Measurements from ENCODE around the gene SAP30L. TPM values are rescaled to one million over a fixed set of nuclear protein-coding genes. Genes with fewer than 3 reads are reported as not detected.

SAP30L gene
- total RNA-seq, 1 experiment from 2014 or later: 13.3 TPM

DNA sequence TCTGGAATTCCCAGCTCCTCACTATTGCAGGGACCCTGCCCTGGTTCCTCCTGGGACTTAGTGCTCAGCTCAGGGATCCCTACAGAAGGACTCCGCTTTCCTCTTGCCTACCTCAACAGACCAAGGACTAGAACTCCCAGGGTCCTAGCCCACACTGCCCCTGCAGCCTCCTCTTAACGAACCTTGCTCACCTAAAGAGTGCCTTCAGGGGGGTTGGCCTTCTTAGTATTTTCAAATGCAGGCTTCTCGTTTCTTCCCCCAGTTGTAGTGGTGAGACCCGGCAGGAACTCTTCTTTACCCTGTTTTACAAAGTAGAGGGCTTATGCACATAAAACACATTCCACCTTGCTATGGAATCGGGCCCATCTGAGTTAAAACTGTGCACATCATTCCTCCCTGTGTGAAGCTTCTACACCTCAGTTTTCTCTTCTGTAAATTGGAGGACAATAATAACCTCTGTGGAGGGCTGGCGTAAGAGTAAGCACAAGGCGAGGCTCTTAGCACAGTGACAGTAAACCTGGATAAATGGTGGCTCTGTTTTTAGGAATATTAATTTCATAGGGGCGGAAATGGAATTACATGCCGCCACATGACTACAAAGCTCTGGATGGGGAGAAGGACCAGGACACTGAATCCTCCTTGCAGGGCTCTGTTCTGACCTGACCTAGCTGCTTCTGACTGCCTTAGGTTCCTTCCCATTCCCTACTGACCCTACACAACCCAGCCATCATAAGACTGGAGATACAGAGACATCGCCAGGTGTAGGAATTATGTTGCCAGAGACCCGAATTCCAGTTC lies 36.0 kb downstream of the SAP30L start:
- H3K4me2 ChIP-seq (ENCODE audit: low read depth, low read length, poor library complexity, severe bottlenecking): no peak overlapping the region

DNA sequence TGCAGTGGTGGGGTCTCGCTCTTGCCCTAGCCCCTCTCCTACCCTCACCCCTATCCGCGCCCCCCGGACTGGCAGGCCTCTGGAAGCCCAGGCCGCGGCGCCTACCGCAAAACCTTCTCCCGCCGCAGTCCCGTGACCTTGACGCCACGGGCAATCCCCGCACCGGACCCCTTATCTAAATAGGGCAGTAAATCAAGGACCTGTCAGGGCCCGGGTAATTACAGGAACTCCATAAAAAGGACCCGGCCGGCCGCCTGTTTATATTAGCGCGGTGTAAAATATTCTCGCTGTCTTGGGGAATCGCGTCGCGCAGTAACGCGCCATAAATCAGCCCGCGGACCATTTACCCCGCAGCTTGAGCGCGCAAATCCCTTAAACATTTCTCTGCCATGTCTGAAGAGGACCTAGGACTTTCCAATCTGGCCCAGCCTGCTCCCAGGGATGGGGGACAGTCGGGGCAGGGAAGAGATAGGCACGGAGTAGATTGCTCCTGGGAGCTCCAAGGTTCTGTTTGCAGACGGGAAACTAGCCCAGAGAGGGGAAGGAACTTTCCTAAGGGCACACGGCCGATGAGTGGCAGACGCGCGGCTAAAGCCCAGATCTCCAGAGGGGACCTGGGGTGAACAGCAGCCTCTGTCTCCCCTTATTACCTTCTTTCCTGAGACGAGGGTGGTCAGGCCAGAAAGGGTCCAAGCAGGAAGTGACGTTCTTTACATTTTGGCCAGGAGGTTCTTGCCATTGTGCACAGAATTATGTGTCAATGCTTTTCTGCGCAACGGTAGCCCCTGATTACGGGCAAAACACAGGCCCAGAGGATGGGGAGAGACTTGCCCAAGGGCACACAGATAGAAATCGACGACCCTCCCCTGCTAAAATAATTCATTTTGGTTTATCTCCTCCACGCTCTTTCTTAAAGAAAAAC lies 37.0 kb downstream of the SAP30L start:
- H3K4me2 ChIP-seq (ENCODE audit: low read depth, low read length, poor library complexity, severe bottlenecking): no peak overlapping the region
- H3K27me3 ChIP-seq (ENCODE audit: low read length): no peaks in the 10 kb centered on the region
- H3K27ac ChIP-seq (ENCODE audit: low read length): no peak overlapping the region
- no peak for DNase-seq
- H3K4me1 ChIP-seq (ENCODE audit: low read length): no peaks in the 10 kb centered on the region
- no peaks in the 10 kb centered on the region for H3K9me3 ChIP-seq (ENCODE audit: low read length)
- no peak overlapping the region for H2AFZ ChIP-seq (ENCODE audit: low read length)
- H3K79me2 ChIP-seq (ENCODE audit: low read length): no peaks in the 10 kb centered on the region
- H3K36me3 ChIP-seq (ENCODE audit: insufficient read depth, low read length): no peaks in the 10 kb centered on the region
- no peaks in the 10 kb centered on the region for H4K20me1 ChIP-seq (ENCODE audit: insufficient read depth, low read depth, low read length)
- H3K4me3 ChIP-seq (ENCODE audit: low read length): no peak overlapping the region
- no peaks in the 10 kb centered on the region for H3K9me2 ChIP-seq (replicated peaks; ENCODE audit: insufficient read depth, low read length)
- H3K9ac ChIP-seq (ENCODE audit: low read length): no peak overlapping the region

More for the DNA sequence above, 36.0 kb downstream of the SAP30L start:
- Histone ChIP-seq H3K79me2 (ENCODE audit: low read length) (no peaks in the 10 kb centered on the region), H3K9me3 (ENCODE audit: low read length) (no peaks in the 10 kb centered on the region), H3K27me3 (ENCODE audit: low read length) (no peaks in the 10 kb centered on the region), H3K9ac (ENCODE audit: low read length) (no peak overlapping the region), H3K4me3 (ENCODE audit: low read length) (no peak overlapping the region), H3K27ac (ENCODE audit: low read length) (no peak overlapping the region), H2AFZ (ENCODE audit: low read length) (no peak overlapping the region), H3K4me1 (ENCODE audit: low read length) (no peaks in the 10 kb centered on the region), H3K36me3 (ENCODE audit: insufficient read depth, low read length) (no peaks in the 10 kb centered on the region), H3K9me2 (replicated peaks; ENCODE audit: insufficient read depth, low read length) (no peaks in the 10 kb centered on the region), H4K20me1 (ENCODE audit: insufficient read depth, low read depth, low read length) (no peaks in the 10 kb centered on the region)
- no peak for DNase-seq

DNA sequence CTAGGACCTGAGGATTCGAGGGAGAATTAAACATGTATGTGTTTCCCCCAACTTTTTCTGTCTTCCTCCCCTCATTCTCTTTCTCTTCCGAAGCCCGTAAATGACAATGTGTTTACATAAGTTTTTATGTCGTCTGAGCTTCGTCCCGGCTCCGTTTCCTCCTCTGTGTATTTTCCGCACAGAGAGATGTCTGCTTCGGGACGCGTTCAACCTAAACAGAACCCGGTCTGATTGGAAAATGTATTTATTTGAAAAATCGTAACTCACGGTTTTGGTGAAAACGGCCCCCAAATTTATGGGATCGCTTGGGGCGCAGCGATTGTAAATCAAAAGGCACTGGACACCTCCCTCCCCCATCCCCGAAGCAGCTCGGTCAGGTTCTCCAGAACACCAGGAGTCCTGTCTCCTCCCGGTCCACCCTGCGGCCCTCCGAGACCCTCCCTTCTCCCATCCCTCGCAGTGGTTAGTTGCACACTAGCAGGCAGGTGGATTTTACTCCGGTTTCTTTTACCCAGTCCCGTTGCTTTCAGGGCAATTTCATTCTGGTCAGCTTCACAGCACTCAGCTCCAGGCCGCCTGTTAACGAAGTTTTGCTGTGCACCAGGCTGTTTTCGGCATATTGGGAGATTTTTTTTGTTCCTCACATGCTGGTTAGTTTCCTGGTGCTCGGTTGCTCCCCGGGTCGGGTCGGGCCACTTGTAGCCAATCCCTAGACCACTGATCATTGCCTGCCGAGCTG lies 38.0 kb downstream of the SAP30L start:
- Histone ChIP-seq H3K4me1 (ENCODE audit: low read length) (no peaks in the 10 kb centered on the region), H3K9me3 (ENCODE audit: low read length) (no peaks in the 10 kb centered on the region), H3K4me3 (ENCODE audit: low read length) (no peak overlapping the region), H3K4me2 (ENCODE audit: low read depth, low read length, poor library complexity, severe bottlenecking) (no peak overlapping the region), H3K27me3 (ENCODE audit: low read length) (no peaks in the 10 kb centered on the region), H3K79me2 (ENCODE audit: low read length) (no peaks in the 10 kb centered on the region), H2AFZ (ENCODE audit: low read length) (no peak overlapping the region), H4K20me1 (ENCODE audit: insufficient read depth, low read depth, low read length) (no peaks in the 10 kb centered on the region), H3K9me2 (replicated peaks; ENCODE audit: insufficient read depth, low read length) (no peaks in the 10 kb centered on the region), H3K36me3 (ENCODE audit: insufficient read depth, low read length) (no peaks in the 10 kb centered on the region), H3K9ac (ENCODE audit: low read length) (no peak overlapping the region), H3K27ac (ENCODE audit: low read length) (no peak overlapping the region)
- no peak for DNase-seq

DNA sequence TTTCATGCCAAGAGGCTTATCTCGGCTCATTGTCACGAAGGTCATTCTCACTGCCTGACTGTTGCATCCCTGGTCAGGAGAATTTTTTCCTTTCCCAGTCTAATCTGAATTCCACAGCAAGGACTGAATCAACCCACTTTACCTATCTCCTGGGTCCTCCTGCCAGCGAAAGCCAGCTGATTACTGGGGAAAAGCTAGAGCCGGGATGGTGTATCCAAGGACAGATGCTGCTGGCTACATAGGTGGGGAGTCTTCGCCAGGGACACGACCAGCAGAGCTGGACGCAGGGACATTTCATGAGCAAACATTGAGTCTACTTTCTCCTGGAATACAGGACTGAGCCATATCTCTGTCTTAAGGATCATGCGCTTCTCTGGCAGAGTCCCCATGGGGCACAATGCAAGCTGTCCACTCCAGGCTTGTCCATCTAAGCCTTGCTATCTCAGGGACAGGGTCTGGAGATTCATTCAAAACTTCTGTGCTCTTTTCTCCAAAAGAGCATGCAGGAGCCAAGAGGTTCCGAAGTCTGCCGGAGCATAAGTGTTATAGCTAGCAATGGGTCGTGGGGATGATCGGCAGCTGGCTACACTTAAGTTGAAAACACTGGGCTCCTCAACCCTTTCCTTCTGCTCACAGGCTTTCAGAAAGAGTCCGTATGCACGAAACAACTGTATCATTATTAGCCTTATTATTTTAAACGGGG lies 38.7 kb downstream of the SAP30L start:
- H3K27ac ChIP-seq (ENCODE audit: low read length): no peak overlapping the region
- H3K79me2 ChIP-seq (ENCODE audit: low read length): no peaks in the 10 kb centered on the region
- H3K9ac ChIP-seq (ENCODE audit: low read length): no peak overlapping the region
- H3K4me1 ChIP-seq (ENCODE audit: low read length): no peaks in the 10 kb centered on the region
- H2AFZ ChIP-seq (ENCODE audit: low read length): no peak overlapping the region
- H3K27me3 ChIP-seq (ENCODE audit: low read length): no peaks in the 10 kb centered on the region
- no peaks in the 10 kb centered on the region for H3K36me3 ChIP-seq (ENCODE audit: insufficient read depth, low read length)
- H4K20me1 ChIP-seq (ENCODE audit: insufficient read depth, low read depth, low read length): no peaks in the 10 kb centered on the region
- DNase-seq: no peak
- H3K4me2 ChIP-seq (ENCODE audit: low read depth, low read length, poor library complexity, severe bottlenecking): no peak overlapping the region
- no peaks in the 10 kb centered on the region for H3K9me2 ChIP-seq (replicated peaks; ENCODE audit: insufficient read depth, low read length)
- no peak overlapping the region for H3K4me3 ChIP-seq (ENCODE audit: low read length)
- no peaks in the 10 kb centered on the region for H3K9me3 ChIP-seq (ENCODE audit: low read length)

DNA sequence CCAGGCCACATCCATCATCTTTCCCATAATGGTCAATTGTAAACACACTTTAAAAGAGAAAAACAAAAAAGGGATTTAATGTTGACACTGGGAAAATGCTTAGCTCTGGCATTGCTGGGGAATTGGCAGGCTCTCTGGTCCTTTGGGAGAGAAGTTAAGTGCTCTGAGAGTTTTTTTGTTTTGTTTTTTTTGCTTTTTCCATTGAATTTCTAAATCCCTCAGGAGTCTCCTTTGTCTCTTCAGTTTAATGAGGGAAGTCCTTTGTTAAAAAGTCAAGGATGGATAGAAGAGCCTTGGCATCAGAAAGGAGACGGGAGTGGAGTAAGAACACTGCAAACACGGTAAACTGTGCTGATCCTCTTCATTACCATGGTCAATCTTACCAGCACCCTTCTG lies 39.3 kb downstream of the SAP30L start:
- Histone ChIP-seq H3K4me1 (ENCODE audit: low read length) (no peaks in the 10 kb centered on the region), H4K20me1 (ENCODE audit: insufficient read depth, low read depth, low read length) (no peaks in the 10 kb centered on the region), H3K9me2 (replicated peaks; ENCODE audit: insufficient read depth, low read length) (no peaks in the 10 kb centered on the region), H3K9ac (ENCODE audit: low read length) (no peak overlapping the region), H3K4me3 (ENCODE audit: low read length) (no peak overlapping the region), H3K27me3 (ENCODE audit: low read length) (no peaks in the 10 kb centered on the region), H3K9me3 (ENCODE audit: low read length) (no peaks in the 10 kb centered on the region), H2AFZ (ENCODE audit: low read length) (no peak overlapping the region), H3K36me3 (ENCODE audit: insufficient read depth, low read length) (no peaks in the 10 kb centered on the region), H3K79me2 (ENCODE audit: low read length) (no peaks in the 10 kb centered on the region), H3K4me2 (ENCODE audit: low read depth, low read length, poor library complexity, severe bottlenecking) (no peak overlapping the region), H3K27ac (ENCODE audit: low read length) (no peak overlapping the region)
- DNase-seq: no peak

DNA sequence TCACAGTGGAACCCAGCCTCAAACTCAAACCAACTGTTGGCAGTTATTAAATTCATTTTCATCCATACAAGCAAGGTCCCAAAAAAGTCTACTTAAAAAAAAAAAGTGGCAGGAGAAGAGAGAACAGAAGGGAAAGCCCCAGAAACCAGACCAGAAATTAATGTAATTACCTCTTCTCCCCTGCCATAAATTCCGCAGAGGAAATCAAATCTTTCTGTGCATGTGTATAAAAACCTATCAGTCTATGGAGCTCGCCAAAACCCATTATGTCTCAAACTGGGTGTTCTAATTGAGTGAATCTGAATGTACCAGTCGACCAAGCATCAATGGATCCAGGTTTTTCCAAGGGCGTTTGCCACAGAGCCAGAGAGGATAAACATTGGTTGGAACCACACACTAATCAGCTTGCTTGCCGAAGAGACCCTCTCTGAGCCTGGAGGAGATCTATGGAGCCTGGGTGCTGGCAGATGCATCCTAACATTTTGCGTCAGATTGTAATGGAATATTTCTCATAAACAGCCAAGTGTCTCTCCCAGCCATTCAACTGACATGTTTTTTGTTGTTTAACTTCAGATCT lies 40.1 kb downstream of the SAP30L start:
- Histone ChIP-seq H3K4me3 (ENCODE audit: low read length) (no peak overlapping the region), H3K9me2 (replicated peaks; ENCODE audit: insufficient read depth, low read length) (no peaks in the 10 kb centered on the region), H3K36me3 (ENCODE audit: insufficient read depth, low read length) (no peaks in the 10 kb centered on the region), H2AFZ (ENCODE audit: low read length) (no peak overlapping the region), H3K27ac (ENCODE audit: low read length) (no peak overlapping the region), H3K27me3 (ENCODE audit: low read length) (no peaks in the 10 kb centered on the region), H3K4me1 (ENCODE audit: low read length) (no peaks in the 10 kb centered on the region), H3K9me3 (ENCODE audit: low read length) (no peaks in the 10 kb centered on the region), H3K79me2 (ENCODE audit: low read length) (no peaks in the 10 kb centered on the region), H4K20me1 (ENCODE audit: insufficient read depth, low read depth, low read length) (no peaks in the 10 kb centered on the region), H3K9ac (ENCODE audit: low read length) (no peak overlapping the region), H3K4me2 (ENCODE audit: low read depth, low read length, poor library complexity, severe bottlenecking) (no peak overlapping the region)
- DNase-seq: no peak

DNA sequence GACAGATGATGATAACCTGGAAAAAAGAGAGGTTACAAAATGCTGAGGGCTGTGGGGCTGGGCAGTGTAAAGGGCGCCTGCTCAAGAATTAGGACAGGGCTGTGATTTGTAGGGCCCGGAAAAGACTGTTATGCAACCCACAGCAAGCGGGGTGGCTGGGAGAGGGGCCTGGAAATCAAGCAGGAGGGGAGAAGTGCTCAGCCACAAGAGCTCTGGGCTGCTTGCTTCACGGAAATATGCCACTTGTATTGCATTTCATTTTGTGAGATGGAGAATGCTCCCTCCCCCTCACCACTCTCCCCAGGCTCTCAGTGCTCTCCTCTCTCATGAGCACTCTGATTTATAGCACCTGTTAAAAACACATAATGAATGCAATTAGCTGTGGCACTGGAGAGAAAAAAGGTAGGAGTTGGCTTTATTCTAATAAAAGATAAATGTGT lies 40.6 kb downstream of the SAP30L start:
- no peaks in the 10 kb centered on the region for H3K9me2 ChIP-seq (replicated peaks; ENCODE audit: insufficient read depth, low read length)
- no peak overlapping the region for H2AFZ ChIP-seq (ENCODE audit: low read length)
- no peaks in the 10 kb centered on the region for H3K9me3 ChIP-seq (ENCODE audit: low read length)
- H3K4me3 ChIP-seq (ENCODE audit: low read length): no peak overlapping the region
- no peaks in the 10 kb centered on the region for H3K27me3 ChIP-seq (ENCODE audit: low read length)
- no peak overlapping the region for H3K9ac ChIP-seq (ENCODE audit: low read length)
- no peaks in the 10 kb centered on the region for H4K20me1 ChIP-seq (ENCODE audit: insufficient read depth, low read depth, low read length)
- no peaks in the 10 kb centered on the region for H3K36me3 ChIP-seq (ENCODE audit: insufficient read depth, low read length)
- no peak overlapping the region for H3K27ac ChIP-seq (ENCODE audit: low read length)
- no peak overlapping the region for H3K4me2 ChIP-seq (ENCODE audit: low read depth, low read length, poor library complexity, severe bottlenecking)
- no peaks in the 10 kb centered on the region for H3K4me1 ChIP-seq (ENCODE audit: low read length)
- H3K79me2 ChIP-seq (ENCODE audit: low read length): no peaks in the 10 kb centered on the region
- DNase-seq: no peak

All from Karpas-422 (cell line).